Astrocyte (in vitro differentiated cells and primary cell): Measurements from ENCODE around the gene NPTXR.

ENCODE experiments used
- EZH2 ChIP-seq: IDR thresholded peaks from 2 replicates; pipeline ENCODE4 v1.6.1; 2012; ENCODE audit warnings: mild to moderate bottlenecking, low read length, inconsistent platforms; ENCODE audit not compliant: insufficient read depth
- TF ChIP-seq, protein P1 (sequence below): IDR thresholded peaks from 2 replicates; pipeline ENCODE4 v1.5.1; 2011; ENCODE audit warnings: low read depth, mild to moderate bottlenecking, inconsistent platforms, low read length, moderate library complexity; ENCODE audit not compliant: insufficient read depth

DNA sequence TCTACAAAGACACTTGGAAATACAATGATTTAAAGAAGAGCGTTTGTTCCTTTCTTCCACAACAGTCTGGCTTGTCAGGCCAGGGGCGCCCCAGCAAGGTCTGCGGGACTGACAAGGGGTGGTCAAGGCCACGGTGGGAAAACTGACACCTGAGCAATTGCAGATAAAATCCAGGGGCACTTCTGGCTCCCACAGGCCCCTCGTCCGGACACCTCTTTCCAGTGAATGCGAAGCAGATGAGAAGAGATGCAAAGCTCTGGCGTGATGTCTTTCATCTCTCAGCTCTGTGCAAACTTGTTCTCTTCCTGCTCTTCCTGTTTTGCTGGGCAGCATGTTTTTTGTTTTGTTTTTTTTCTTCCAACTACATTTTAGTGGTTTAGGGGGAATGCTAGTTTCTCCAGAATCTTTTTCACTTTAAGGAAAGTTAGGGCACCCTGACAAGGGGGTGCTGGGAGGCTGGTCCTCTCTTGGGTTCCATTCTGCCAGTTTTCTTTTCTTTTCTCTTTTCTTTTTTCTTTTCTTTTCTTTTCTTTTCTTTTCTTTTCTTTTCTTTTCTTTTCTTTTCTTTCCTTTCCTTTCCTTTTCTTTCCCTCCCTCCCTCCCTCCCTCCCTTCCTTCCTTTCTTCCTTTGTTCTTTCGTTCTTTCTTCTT is 39.3 kb upstream of the NPTXR start:
- TF ChIP-seq, protein P1, sequence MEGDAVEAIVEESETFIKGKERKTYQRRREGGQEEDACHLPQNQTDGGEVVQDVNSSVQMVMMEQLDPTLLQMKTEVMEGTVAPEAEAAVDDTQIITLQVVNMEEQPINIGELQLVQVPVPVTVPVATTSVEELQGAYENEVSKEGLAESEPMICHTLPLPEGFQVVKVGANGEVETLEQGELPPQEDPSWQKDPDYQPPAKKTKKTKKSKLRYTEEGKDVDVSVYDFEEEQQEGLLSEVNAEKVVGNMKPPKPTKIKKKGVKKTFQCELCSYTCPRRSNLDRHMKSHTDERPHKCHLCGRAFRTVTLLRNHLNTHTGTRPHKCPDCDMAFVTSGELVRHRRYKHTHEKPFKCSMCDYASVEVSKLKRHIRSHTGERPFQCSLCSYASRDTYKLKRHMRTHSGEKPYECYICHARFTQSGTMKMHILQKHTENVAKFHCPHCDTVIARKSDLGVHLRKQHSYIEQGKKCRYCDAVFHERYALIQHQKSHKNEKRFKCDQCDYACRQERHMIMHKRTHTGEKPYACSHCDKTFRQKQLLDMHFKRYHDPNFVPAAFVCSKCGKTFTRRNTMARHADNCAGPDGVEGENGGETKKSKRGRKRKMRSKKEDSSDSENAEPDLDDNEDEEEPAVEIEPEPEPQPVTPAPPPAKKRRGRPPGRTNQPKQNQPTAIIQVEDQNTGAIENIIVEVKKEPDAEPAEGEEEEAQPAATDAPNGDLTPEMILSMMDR: no peak
- no peak for TF ChIP-seq EZH2
